Heart left ventricle (tissue), 13 donors: Measurements from ENCODE around the gene IL22.

ENCODE experiments used
- POLR2A ChIP-seq, 2 donors: fragments of 450-650 bp; IDR thresholded peaks; one replicate each; pipeline ENCODE4 v1.6.1; 2017; ENCODE audit warnings: antibody characterized with exemption in 2 of 2, mild to moderate bottlenecking in 2 of 2, moderate library complexity in 2 of 2
- TF ChIP-seq, protein P1 (sequence below), 12 donors: fragments of 200-600 bp; sonication (generic) in 4 of 12; IDR thresholded peaks; one replicate each; pipeline versions ENCODE4 v1.5.0 to v1.8.0; 2018 to 2022; ENCODE audit warnings: antibody characterized with exemption in 12 of 12, mild to moderate bottlenecking in 5 of 12
- donor health status: ischemic (EF 13 %, LVEDD 7.1; RV severe dilation, severe dysfunction).
- donor health status: DM: no; HTN: yes; CAD: no.
- donor health status: DM: no; HTN: no; CAD: no.
- donor health status: ischemic (EF 25% LVEDD 6.9; RV normal size, moderate dysfunction).
- donor health status: ischemic (EF 25% LVEDD 5.7; RV mildly dilated, moderate dysfunction).
- donor health status: ischemic (EF 35%, LVEDD 5.7; RV mildly dilated, moderate dysfunction).
- donor health status: nonischemic (EF 11% LVEDD 7.7; RV severe dilation, severe dysfunction).
- donor health status: DM: yes; HTN: yes; CAD: no.
- donor health status: PGD.
- donor health status: ischemic (EF 29% LVEDD 5.4; RV normal size, mild dysfunction).
- donor health status: nonischemic (EF 23%, LVEDD 6.1; RV moderate dilation, normal function).

DNA sequence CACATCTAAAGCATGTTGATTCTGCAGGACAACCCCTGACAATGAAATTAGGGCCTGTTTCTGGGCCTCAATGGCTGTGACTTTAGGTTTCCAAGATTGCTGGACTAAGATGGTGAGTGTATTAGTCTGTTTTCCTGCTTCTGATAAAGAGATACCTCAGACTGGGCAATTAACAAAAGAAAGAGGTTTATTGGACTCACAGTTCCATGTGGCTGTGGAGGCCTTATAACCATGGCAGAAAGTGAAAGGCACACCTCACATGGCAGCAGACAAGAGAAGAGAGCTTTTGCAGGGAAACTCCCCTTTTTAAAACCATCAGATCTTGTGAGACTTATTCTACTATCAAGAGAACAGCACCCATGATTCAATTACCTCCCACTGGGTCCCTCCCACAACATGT is 10.6 kb downstream of the IL22 start:
- TF ChIP-seq, protein P1, sequence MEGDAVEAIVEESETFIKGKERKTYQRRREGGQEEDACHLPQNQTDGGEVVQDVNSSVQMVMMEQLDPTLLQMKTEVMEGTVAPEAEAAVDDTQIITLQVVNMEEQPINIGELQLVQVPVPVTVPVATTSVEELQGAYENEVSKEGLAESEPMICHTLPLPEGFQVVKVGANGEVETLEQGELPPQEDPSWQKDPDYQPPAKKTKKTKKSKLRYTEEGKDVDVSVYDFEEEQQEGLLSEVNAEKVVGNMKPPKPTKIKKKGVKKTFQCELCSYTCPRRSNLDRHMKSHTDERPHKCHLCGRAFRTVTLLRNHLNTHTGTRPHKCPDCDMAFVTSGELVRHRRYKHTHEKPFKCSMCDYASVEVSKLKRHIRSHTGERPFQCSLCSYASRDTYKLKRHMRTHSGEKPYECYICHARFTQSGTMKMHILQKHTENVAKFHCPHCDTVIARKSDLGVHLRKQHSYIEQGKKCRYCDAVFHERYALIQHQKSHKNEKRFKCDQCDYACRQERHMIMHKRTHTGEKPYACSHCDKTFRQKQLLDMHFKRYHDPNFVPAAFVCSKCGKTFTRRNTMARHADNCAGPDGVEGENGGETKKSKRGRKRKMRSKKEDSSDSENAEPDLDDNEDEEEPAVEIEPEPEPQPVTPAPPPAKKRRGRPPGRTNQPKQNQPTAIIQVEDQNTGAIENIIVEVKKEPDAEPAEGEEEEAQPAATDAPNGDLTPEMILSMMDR (IDR thresholded peaks at IDR 0.05) = no peak
- no peak for TF ChIP-seq POLR2A (IDR thresholded peaks at IDR 0.05)
